Measurements from ENCODE around the gene PRAC2. TPM values are rescaled to one million over a fixed set of nuclear protein-coding genes. Genes with fewer than 3 reads are reported as not detected.

PRAC2 gene
- total and polyA plus RNA-seq, 11 donors, result not detected

DNA sequence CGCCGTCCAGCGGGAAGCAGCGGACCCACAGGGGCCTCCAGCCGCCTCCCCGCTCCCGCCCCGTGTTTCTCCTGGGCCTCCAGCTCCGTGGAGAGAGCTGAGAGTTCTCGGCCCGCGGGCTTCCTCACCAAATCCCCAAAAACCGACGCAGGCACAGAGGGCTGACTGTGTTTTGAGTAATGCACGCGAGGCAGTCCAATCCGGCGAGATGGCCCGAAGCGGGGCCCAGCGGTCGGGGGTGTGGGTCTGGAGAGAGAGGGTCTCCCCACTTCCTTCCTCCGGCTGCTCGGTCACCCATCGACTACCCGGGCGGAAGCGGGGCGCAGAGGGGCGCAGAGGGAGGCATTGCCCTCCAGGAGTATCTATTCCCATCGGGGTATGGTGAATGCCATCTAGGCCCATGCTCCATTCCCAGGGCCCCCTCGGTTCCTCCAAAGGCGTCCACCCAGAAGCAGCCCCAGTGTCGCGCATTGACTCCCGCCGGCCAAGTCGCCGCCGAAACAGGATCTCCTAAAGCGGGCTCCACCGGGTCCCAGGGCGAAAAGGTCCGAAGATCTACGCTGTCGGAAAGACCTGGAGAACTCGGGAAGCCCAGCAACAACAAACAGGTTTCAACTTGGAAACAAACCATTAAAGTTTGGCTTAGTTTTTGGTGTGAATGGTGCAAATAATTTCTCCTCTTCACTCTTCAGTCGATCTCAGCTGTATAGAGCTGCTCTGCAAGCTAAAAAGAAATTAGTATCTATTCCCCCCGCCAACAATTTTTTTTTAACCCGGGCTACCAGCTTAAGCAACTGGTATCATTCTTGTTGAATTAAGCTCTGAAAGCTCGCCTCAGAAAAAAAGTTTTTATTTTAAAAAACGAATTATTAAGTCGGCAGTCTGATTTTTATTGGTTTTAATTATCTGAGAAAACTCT lies 24.7 kb downstream of the PRAC2 start:
- no peaks in the 10 kb centered on the region for H3K4me1 ChIP-seq
- DNase-seq (no peak), ATAC-seq (no peak)
- no peaks in the 10 kb centered on the region for H3K9me3 ChIP-seq
- H3K36me3 ChIP-seq, result no peaks in the 10 kb centered on the region
- WGBS, 4 donors, result 4 to 8% (median 7%) methylated on average over 35 to 53 of the region's 53 CpGs
- intact Hi-C loops (cut with DNase I), result loop anchor here in 1 of 10 donors (10.0 kb wide), 1 partner anchor 257 kb away; no protein-coding TSS in a partner anchor
- H3K27me3 ChIP-seq, result peaks cover 72 to 99% (median 98%) of the 10 kb centered on the region in 9 donors
- no peak overlapping the region for H3K27ac ChIP-seq
- H3K4me3 ChIP-seq, result no peak overlapping the region
- TF ChIP-seq, protein P1, sequence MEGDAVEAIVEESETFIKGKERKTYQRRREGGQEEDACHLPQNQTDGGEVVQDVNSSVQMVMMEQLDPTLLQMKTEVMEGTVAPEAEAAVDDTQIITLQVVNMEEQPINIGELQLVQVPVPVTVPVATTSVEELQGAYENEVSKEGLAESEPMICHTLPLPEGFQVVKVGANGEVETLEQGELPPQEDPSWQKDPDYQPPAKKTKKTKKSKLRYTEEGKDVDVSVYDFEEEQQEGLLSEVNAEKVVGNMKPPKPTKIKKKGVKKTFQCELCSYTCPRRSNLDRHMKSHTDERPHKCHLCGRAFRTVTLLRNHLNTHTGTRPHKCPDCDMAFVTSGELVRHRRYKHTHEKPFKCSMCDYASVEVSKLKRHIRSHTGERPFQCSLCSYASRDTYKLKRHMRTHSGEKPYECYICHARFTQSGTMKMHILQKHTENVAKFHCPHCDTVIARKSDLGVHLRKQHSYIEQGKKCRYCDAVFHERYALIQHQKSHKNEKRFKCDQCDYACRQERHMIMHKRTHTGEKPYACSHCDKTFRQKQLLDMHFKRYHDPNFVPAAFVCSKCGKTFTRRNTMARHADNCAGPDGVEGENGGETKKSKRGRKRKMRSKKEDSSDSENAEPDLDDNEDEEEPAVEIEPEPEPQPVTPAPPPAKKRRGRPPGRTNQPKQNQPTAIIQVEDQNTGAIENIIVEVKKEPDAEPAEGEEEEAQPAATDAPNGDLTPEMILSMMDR (IDR thresholded peaks at IDR 0.05), result no peak
- no peak for TF ChIP-seq POLR2A (IDR thresholded peaks at IDR 0.05)

DNA sequence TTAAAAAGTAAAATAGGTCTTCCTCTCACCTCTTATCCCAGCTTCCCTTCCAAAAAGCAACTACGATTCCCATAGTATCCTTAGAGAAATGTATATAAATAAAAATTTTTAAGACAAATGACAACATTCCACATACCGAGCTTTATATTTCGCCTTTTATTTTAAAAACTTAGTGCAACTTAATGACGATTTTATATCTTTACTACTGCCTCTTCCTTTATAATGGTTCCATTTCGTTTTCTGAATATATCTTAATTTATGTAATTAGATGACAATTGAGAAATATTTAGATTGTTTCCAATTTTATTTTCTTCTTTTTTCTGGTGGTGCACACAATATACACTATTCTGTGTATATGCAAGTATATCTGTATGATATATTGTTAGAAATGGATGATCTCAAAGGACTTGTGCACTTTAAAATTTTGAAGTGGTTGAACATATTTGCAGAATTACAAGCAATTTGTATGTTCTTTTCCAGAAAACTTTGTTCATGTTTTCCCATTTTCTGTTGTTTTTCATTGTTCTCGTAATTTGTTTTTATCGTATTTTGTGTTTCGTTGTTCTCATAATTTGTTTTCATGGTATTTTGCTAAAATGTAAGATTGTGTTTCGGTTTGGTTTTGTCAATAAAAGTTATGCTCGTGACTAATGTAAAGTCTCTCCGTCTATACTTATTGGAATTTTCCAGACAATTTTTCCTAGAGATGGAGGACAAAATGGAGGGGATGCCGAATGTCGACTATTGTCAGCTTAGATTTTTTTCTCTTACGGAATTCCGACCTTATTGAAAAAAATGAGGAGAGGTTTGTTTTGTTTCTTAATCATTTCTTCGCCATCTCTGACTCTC lies 26.0 kb downstream of the PRAC2 start:
- Histone ChIP-seq H3K9me3 (no peaks in the 10 kb centered on the region), H3K4me1 (peaks cover 0 to 11% (median 0%) of the 10 kb centered on the region in 12 donors), H3K27ac (no peak overlapping the region), H3K4me3 (no peak overlapping the region), H3K36me3 (no peaks in the 10 kb centered on the region), H3K27me3 (peaks cover 70 to 99% (median 98%) of the 10 kb centered on the region in 9 donors)
- intact Hi-C loops (cut with DNase I), result loop anchor here in 1 of 10 donors (10.0 kb wide), 1 partner anchor 256 kb away; no protein-coding TSS in a partner anchor
- TF ChIP-seq POLR2A (IDR thresholded peaks at IDR 0.05), result no peak
- TF ChIP-seq, protein P1 (IDR thresholded peaks at IDR 0.05), result no peak
- DNase-seq (no peak), ATAC-seq (no peak)
- WGBS, 4 donors, result 18 to 25% (median 23%) methylated on average over 16 of the region's 16 CpGs

DNA sequence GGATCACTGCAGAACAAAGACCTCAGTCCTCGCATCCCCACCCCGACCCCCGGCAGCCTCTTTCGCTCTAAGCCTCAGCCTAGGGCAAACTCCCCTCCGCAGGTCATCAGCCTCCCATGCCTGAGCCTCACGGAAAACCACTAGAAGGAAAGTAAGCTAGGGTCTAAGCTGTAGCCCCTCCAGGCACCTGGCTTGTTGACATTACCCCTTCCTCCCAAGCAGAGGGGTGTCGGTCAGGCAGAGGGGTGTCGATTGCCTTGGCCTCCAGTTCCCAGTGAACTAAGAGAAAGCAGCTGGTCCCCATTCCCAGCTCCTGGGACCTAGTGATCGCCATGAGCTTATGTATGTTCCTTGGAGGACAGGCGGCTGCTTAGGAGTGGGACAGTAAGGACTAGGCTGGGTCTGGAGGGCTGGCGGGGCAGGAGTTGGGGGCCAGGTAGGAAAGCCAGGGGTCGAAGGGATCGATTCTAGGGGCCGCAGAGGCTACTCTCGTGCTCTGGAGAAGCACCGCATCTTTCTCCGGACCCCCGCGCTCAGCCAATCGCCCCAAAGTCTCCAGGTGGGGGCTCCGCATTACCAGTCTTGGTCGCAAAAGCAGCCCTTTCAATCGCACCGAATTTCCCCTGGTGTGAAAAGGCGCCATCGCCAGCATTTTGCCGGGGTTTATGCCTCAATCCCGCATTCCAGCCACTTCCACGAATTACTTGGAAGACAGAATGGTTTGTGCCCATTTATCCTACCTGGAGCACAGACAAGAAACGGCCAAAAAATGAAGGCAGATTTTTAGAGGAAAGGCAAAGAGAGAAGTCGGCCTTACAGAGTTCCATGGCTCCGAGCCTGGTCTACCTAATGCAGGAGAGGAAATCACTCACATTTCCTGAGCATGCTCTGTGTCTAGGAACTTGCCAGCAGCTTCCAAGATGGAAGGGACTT lies 26.9 kb downstream of the PRAC2 start:
- TF ChIP-seq, protein P1 (IDR thresholded peaks at IDR 0.05), result no peak
- no peak for TF ChIP-seq POLR2A (IDR thresholded peaks at IDR 0.05)
- ATAC-seq, result no peak
- 4 to 8% (median 7%) methylated on average over 29 to 32 of the region's 32 CpGs for WGBS, 4 donors
- intact Hi-C loops (cut with DNase I), result loop anchor here in 1 of 10 donors (10.0 kb wide), 1 partner anchor 255 kb away; no protein-coding TSS in a partner anchor
- Histone ChIP-seq H3K36me3 (no peaks in the 10 kb centered on the region), H3K27ac (no peak overlapping the region), H3K4me1 (peaks cover 0 to 21% (median 0%) of the 10 kb centered on the region in 12 donors), H3K27me3 (peaks cover 75 to 99% (median 98%) of the 10 kb centered on the region in 9 donors), H3K9me3 (no peaks in the 10 kb centered on the region), H3K4me3 (no peak overlapping the region)
- no peak for DNase-seq
